Astrocyte (in vitro differentiated cells and primary cell): ENCODE results near the gene AAR2. TPM values are rescaled to one million over a fixed set of nuclear protein-coding genes. Genes with fewer than 3 reads are reported as not detected.

Experiments
- DNase-seq: peaks from one replicate; pipeline ENCODE4 v3.0.0-alpha.2; 2010; ENCODE audit warnings: low read depth
- FAIRE-seq: peaks from 2 replicates; lab custom pipeline; 2011; peaks lifted over from hg19 to GRCh38; lab: Jason Lieb, UNC
- H2AFZ ChIP-seq: 2 replicates; pipeline ENCODE4 v1.6.0; 2012; ENCODE audit warnings: low read depth, low read length, inconsistent platforms
- H3K27ac ChIP-seq: 2 replicates; pipeline ENCODE4 v1.5.1; 2011; ENCODE audit warnings: low read depth, low read length, inconsistent platforms
- H3K27me3 ChIP-seq: 2 replicates; pipeline ENCODE4 v1.6.0; 2011; ENCODE audit warnings: low read length, inconsistent platforms; ENCODE audit not compliant: insufficient read depth
- H3K36me3 ChIP-seq: 2 replicates; pipeline ENCODE4 v1.5.1; 2011; ENCODE audit warnings: low read length, inconsistent platforms; ENCODE audit not compliant: insufficient read depth
- H3K4me1 ChIP-seq: 2 replicates; pipeline ENCODE4 v1.5.1; 2011; ENCODE audit warnings: low read length, inconsistent platforms; ENCODE audit not compliant: insufficient read depth
- H3K4me2 ChIP-seq: 2 replicates; pipeline ENCODE4 v1.6.0; 2012; ENCODE audit warnings: low read length, inconsistent platforms
- H3K4me3 ChIP-seq: 2 replicates; pipeline ENCODE4 v1.5.1; 2011; ENCODE audit warnings: low read depth, mild to moderate bottlenecking, low read length, inconsistent platforms; ENCODE audit not compliant: insufficient read depth
- H3K79me2 ChIP-seq: 2 replicates; pipeline ENCODE4 v1.6.0; 2012; ENCODE audit warnings: mild to moderate bottlenecking, low read length, inconsistent platforms; ENCODE audit not compliant: insufficient read depth
- H3K9ac ChIP-seq: 2 replicates; pipeline ENCODE4 v1.6.0; 2012; ENCODE audit warnings: mild to moderate bottlenecking, low read length, inconsistent platforms
- H3K9me3 ChIP-seq: 2 replicates; pipeline ENCODE4 v1.5.1; 2012; ENCODE audit warnings: low read depth, mild to moderate bottlenecking, low read length, inconsistent platforms; ENCODE audit not compliant: insufficient read depth
- H4K20me1 ChIP-seq: 2 replicates; pipeline ENCODE4 v1.6.0; 2012; ENCODE audit warnings: low read length, inconsistent platforms; ENCODE audit not compliant: insufficient read depth
- H3K27ac Mint-ChIP-seq: one replicate; pipeline ENCODE4 v1.8.0; 2021; ENCODE audit warnings: mild to moderate bottlenecking, mixed read lengths; ENCODE audit not compliant: unreplicated experiment
- H3K27me3 Mint-ChIP-seq: one replicate; pipeline ENCODE4 v1.8.0; 2021; ENCODE audit warnings: low read depth, mixed read lengths; ENCODE audit not compliant: unreplicated experiment
- H3K36me3 Mint-ChIP-seq: one replicate; pipeline ENCODE4 v1.8.0; 2021; ENCODE audit warnings: low read depth, mixed read lengths; ENCODE audit not compliant: unreplicated experiment
- H3K4me1 Mint-ChIP-seq: one replicate; pipeline ENCODE4 v1.8.0; 2021; ENCODE audit warnings: low read depth, mixed read lengths; ENCODE audit not compliant: unreplicated experiment
- H3K4me3 Mint-ChIP-seq: one replicate; pipeline ENCODE4 v1.8.0; 2021; ENCODE audit warnings: mild to moderate bottlenecking, moderate library complexity, mixed read lengths; ENCODE audit not compliant: unreplicated experiment
- H3K9me3 Mint-ChIP-seq: one replicate; pipeline ENCODE4 v1.8.0; 2021; ENCODE audit warnings: mild to moderate bottlenecking, mixed read lengths; ENCODE audit not compliant: unreplicated experiment
- EZH2 ChIP-seq: IDR thresholded peaks from 2 replicates; pipeline ENCODE4 v1.6.1; 2012; ENCODE audit warnings: mild to moderate bottlenecking, low read length, inconsistent platforms; ENCODE audit not compliant: insufficient read depth
- total RNA-seq: library from RNA; stranded (reverse); gene quantifications from 2 replicates; pipeline ENCODE4 v1.2.1, GENCODE V29; 2021
- TF ChIP-seq, protein P1 (sequence below): IDR thresholded peaks from 2 replicates; pipeline ENCODE4 v1.5.1; 2011; ENCODE audit warnings: low read depth, mild to moderate bottlenecking, inconsistent platforms, low read length, moderate library complexity; ENCODE audit not compliant: insufficient read depth

The AAR2 gene
- total RNA-seq, 1 donor from 2014 or later = 21.7 TPM

DNA sequence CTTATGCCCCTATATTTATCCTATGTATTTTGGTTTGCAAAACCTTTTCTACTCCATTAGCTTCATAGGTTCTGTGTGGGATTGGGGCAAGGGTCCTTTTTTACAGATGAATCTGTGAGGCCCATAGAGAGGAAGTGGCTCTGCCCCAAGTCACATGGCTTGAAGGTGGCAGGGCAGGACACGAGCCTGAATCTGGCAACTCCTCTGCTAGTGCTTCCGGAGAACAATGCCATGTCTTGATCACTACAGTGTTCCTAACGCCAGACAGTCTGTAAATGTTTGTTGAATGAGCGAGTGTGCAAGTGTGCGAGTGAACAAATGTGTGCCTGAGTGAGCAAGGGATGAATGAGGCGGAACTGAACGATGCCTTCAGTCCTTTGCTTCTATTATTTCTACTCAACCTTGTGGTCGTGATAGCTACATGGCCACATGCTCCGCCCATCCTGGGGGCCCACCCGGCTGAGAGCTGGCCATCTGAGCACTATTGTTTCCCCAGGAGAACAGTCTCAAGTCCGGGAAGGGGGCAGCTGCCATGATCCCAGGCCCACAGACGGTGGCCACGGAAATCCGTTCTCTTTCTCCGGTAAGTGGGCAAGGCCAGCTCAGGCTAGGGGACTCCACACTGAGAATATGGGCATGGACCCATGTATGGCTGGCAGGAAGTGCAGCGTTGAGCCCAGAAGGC lies 17.8 kb upstream of the AAR2 start:
- Mint-ChIP-seq H3K4me1 (no peaks in the 10 kb centered on the region), H3K9me3 (no peaks in the 10 kb centered on the region), H3K27me3 (peaks cover 6% of the 10 kb centered on the region), H3K4me3 (no peak overlapping the region), H3K27ac (no peak overlapping the region), H3K36me3 (peaks cover 16% of the 10 kb centered on the region)
- Histone ChIP-seq H2AFZ (no peak overlapping the region), H3K9ac (no peak overlapping the region), H3K4me2 (no peak overlapping the region), H3K27ac (no peak overlapping the region), H3K9me3 (no peaks in the 10 kb centered on the region), H3K27me3 (no peaks in the 10 kb centered on the region), H3K4me3 (no peak overlapping the region), H4K20me1 (no peaks in the 10 kb centered on the region), H3K36me3 (no peaks in the 10 kb centered on the region), H3K4me1 (no peaks in the 10 kb centered on the region), H3K79me2 (no peaks in the 10 kb centered on the region)
- FAIRE-seq = no peak
- DNase-seq = no peak
- TF ChIP-seq EZH2 = no peak
- TF ChIP-seq, protein P1, sequence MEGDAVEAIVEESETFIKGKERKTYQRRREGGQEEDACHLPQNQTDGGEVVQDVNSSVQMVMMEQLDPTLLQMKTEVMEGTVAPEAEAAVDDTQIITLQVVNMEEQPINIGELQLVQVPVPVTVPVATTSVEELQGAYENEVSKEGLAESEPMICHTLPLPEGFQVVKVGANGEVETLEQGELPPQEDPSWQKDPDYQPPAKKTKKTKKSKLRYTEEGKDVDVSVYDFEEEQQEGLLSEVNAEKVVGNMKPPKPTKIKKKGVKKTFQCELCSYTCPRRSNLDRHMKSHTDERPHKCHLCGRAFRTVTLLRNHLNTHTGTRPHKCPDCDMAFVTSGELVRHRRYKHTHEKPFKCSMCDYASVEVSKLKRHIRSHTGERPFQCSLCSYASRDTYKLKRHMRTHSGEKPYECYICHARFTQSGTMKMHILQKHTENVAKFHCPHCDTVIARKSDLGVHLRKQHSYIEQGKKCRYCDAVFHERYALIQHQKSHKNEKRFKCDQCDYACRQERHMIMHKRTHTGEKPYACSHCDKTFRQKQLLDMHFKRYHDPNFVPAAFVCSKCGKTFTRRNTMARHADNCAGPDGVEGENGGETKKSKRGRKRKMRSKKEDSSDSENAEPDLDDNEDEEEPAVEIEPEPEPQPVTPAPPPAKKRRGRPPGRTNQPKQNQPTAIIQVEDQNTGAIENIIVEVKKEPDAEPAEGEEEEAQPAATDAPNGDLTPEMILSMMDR = no peak

DNA sequence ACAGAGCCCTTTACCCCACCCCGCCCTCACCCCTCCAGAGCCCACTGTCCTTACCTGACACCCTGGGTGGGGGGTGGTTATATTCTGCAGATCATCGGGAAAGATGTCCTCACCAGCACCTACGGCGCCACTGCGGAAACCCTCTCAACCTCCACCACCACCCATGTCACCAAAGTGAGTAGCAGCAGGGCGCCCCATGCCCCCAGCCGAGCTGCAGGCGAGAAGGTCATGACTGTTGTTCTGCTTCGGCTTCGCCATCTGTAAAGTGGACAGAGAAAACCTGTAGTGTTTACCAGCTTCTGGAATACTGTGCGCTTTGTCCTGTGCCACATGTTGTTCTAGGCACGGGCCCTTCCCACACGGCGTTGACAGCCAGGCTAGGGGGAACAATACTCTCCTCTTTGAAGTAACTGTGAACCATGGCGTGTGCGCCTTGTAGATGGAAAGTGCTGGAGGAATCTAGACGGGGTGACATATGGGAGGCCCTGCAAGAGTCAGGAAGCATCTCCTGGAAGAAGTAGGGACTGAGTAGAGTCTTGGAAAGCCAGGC lies 16.5 kb upstream of the AAR2 start:
- H3K27me3 Mint-ChIP-seq = peaks cover 6% of the 10 kb centered on the region
- H3K27ac Mint-ChIP-seq = no peak overlapping the region
- no peaks in the 10 kb centered on the region for H3K27me3 ChIP-seq
- H4K20me1 ChIP-seq = no peaks in the 10 kb centered on the region
- no peak overlapping the region for H2AFZ ChIP-seq
- TF ChIP-seq EZH2 = no peak
- TF ChIP-seq, protein P1 = no peak
- no peaks in the 10 kb centered on the region for H3K36me3 ChIP-seq
- FAIRE-seq = no peak
- H3K4me3 ChIP-seq = no peak overlapping the region
- no peaks in the 10 kb centered on the region for H3K9me3 ChIP-seq
- H3K9ac ChIP-seq = no peak overlapping the region
- no peak overlapping the region for H3K27ac ChIP-seq
- no peak for DNase-seq
- no peak overlapping the region for H3K4me3 Mint-ChIP-seq
- no peaks in the 10 kb centered on the region for H3K4me1 Mint-ChIP-seq
- H3K79me2 ChIP-seq = no peaks in the 10 kb centered on the region
- H3K36me3 Mint-ChIP-seq = peaks cover 16% of the 10 kb centered on the region
- H3K9me3 Mint-ChIP-seq = no peaks in the 10 kb centered on the region
- no peaks in the 10 kb centered on the region for H3K4me1 ChIP-seq
- H3K4me2 ChIP-seq = no peak overlapping the region

DNA sequence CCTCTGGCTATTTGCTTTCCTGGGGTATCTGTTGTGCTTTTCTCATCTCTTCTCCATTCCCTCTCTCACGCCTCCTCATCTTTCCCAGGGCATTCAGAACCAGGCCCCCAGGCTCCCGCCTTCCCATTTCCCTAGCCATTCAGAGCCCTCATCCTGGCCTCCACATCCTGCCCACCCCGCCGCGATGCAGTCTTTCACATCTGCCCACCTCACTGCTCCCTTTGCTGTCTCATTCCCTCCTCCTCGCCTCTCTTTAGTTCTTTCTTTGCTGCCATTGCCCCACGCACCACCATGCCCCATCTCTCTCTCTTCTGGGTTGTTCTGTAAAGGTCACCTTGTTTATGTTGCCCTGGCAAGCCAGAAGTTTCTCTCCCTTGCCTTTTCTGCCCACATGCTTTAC lies 10.6 kb upstream of the AAR2 start:
- H2AFZ ChIP-seq = no peak overlapping the region
- Mint-ChIP-seq H3K27me3 (no peaks in the 10 kb centered on the region), H3K27ac (no peak overlapping the region), H3K36me3 (peaks cover 9% of the 10 kb centered on the region), H3K4me3 (no peak overlapping the region), H3K4me1 (no peaks in the 10 kb centered on the region), H3K9me3 (peaks cover under 1% of the 10 kb centered on the region)
- no peaks in the 10 kb centered on the region for H3K9me3 ChIP-seq
- no peaks in the 10 kb centered on the region for H3K36me3 ChIP-seq
- DNase-seq (no peak), FAIRE-seq (no peak)
- no peak overlapping the region for H3K9ac ChIP-seq
- no peak overlapping the region for H3K4me2 ChIP-seq
- H3K27me3 ChIP-seq = no peaks in the 10 kb centered on the region
- H3K4me1 ChIP-seq = no peaks in the 10 kb centered on the region
- no peaks in the 10 kb centered on the region for H4K20me1 ChIP-seq
- no peak overlapping the region for H3K27ac ChIP-seq
- no peak overlapping the region for H3K4me3 ChIP-seq
- no peaks in the 10 kb centered on the region for H3K79me2 ChIP-seq
- no peak for TF ChIP-seq EZH2
- TF ChIP-seq, protein P1 = no peak
